Keratinocyte (primary cell): ENCODE measurements around the gene SETX. TPM values are rescaled to one million over a fixed set of nuclear protein-coding genes. Genes with fewer than 3 reads are reported as not detected.

Experiments used
- DNase-seq: peaks from one replicate; pipeline ENCODE4 v3.0.0-alpha.2; 2011; ENCODE audit warnings: low read depth, missing footprints, low spot score
- FAIRE-seq: peaks from 2 replicates; lab custom pipeline; 2011; peaks lifted over from hg19 to GRCh38; lab: Jason Lieb, UNC
- H2AFZ ChIP-seq: 2 replicates; pipeline ENCODE4 v1.6.0; 2012; ENCODE audit warnings: low read length, control low read depth, inconsistent platforms; ENCODE audit not compliant: control insufficient read depth
- H3K27ac ChIP-seq: 2 replicates; pipeline ENCODE4 v1.5.1; 2011; ENCODE audit warnings: low read length; ENCODE audit not compliant: control insufficient read depth, insufficient read depth
- H3K27me3 ChIP-seq: 3 replicates; pipeline ENCODE4 v1.6.0; 2011; ENCODE audit warnings: low read length; ENCODE audit not compliant: control insufficient read depth, insufficient read depth; ENCODE audit errors: extremely low read depth
- H3K36me3 ChIP-seq, 2 experiments: 2 replicates in 1 of 2; 3 replicates in 1 of 2; pipeline ENCODE4 v1.5.1; 2011; ENCODE audit warnings: low read length in 2 of 2, mild to moderate bottlenecking in 1 of 2; ENCODE audit not compliant: control insufficient read depth in 2 of 2, insufficient read depth in 2 of 2; ENCODE audit errors: extremely low read depth in 1 of 2
- H3K4me1 ChIP-seq: 3 replicates; pipeline ENCODE4 v1.5.1; 2011; ENCODE audit warnings: low read length; ENCODE audit not compliant: control insufficient read depth, insufficient read depth; ENCODE audit errors: extremely low read depth
- H3K4me2 ChIP-seq: 3 replicates; pipeline ENCODE4 v1.6.0; 2011; ENCODE audit warnings: low read depth, low read length; ENCODE audit not compliant: control insufficient read depth, insufficient read depth; ENCODE audit errors: extremely low read depth
- H3K4me3 ChIP-seq, 3 experiments: fragments of 200-600 bp in 1 of 3; sonication (generic) in 1 of 3; 2 replicates in 2 of 3; 3 replicates in 1 of 3; pipeline ENCODE4 v1.5.1; 2011 to 2016; ENCODE audit warnings: low read length in 3 of 3, mild to moderate bottlenecking in 3 of 3, control low read depth in 2 of 3, inconsistent platforms in 1 of 3, low read depth in 1 of 3, mixed read lengths in 1 of 3, mixed run types in 1 of 3, moderate library complexity in 1 of 3; ENCODE audit not compliant: control insufficient read depth in 2 of 3, insufficient read depth in 2 of 3; ENCODE audit errors: extremely low read depth in 1 of 3
- H3K79me2 ChIP-seq: 2 replicates; pipeline ENCODE4 v1.6.0; 2012; ENCODE audit warnings: low read length; ENCODE audit not compliant: control insufficient read depth, insufficient read depth
- H3K9ac ChIP-seq: 3 replicates; pipeline ENCODE4 v1.6.0; 2011; ENCODE audit warnings: low read length; ENCODE audit not compliant: control insufficient read depth, insufficient read depth; ENCODE audit errors: extremely low read depth
- H3K9me1 ChIP-seq: 3 replicates; pipeline ENCODE4 v1.6.0; 2011; ENCODE audit warnings: low read length; ENCODE audit not compliant: control insufficient read depth, insufficient read depth; ENCODE audit errors: extremely low read depth
- H3K9me3 ChIP-seq: 2 replicates; pipeline ENCODE4 v1.5.1; 2012; ENCODE audit warnings: low read depth, low read length; ENCODE audit not compliant: control insufficient read depth
- H4K20me1 ChIP-seq: 3 replicates; pipeline ENCODE4 v1.6.0; 2011; ENCODE audit warnings: low read length; ENCODE audit not compliant: control insufficient read depth, insufficient read depth; ENCODE audit errors: extremely low read depth
- EZH2 ChIP-seq: IDR thresholded peaks from one replicate; pipeline ENCODE4 v1.6.1; 2012; ENCODE audit warnings: inconsistent platforms, mild to moderate bottlenecking, low read length, moderate library complexity
- dilution Hi-C: fragments of 300-500 bp; cut with MboI; formaldehyde crosslinking; loops from one replicate; pipeline ENCODE4 v1.7.0; 2020; ENCODE audit warnings: low sequenced_read_pairs; ENCODE audit not compliant: extremely low pct_ligation_motif_present
- polyA plus RNA-seq, 5 experiments: library from polyadenylated mRNA; depleted of rRNA in 3 of 5; stranded (reverse) in 3 of 5; stranded (forward) in 1 of 5; unstranded in 1 of 5; fragments of >200 nt; gene quantifications; 1 replicate in 1 of 5; 2 replicates in 3 of 5; 3 replicates in 1 of 5; pipeline versions ENCODE4 v1.2.1 to v1.2.3, GENCODE V29; 2011 to 2012; ENCODE audit warnings: missing spikeins in 2 of 5, low read depth in 1 of 5, low replicate concordance in 1 of 5
- TF ChIP-seq, protein P1 (sequence below), 3 experiments: IDR thresholded peaks in 1 of 3; conservative IDR thresholded peaks in 1 of 3; optimal IDR thresholded peaks in 1 of 3; 2 replicates in 2 of 3; 3 replicates in 1 of 3; pipeline versions ENCODE3 to v1.5.1; 2011; ENCODE audit warnings: low read length in 3 of 3, mild to moderate bottlenecking in 3 of 3, moderate library complexity in 2 of 3, control low read depth in 1 of 3, inconsistent platforms in 1 of 3; ENCODE audit not compliant: insufficient read depth in 2 of 3; ENCODE audit errors: extremely low read depth in 1 of 3

Gene SETX
- polyA plus RNA-seq, 1 donor (not counting 4 experiments of a cell fraction or from before 2014, with no cell fraction given) = 23.8 TPM

GRCh38 chr9:132356324-132356924 lies 1.6 kb upstream of the SETX start:
- Histone ChIP-seq H3K9ac (no peak overlapping the region), H3K4me1 (peaks cover 25% of the 10 kb centered on the region), H2AFZ (no peak overlapping the region), H3K27ac (no peak overlapping the region), H3K9me3 (no peaks in the 10 kb centered on the region), H3K4me3 (no peak overlapping the region), H3K36me3 (peaks cover under 1 to 17% of the 10 kb centered on the region in 2 experiments), H4K20me1 (no peaks in the 10 kb centered on the region), H3K9me1 (no peaks in the 10 kb centered on the region), H3K27me3 (no peaks in the 10 kb centered on the region), H3K4me2 (no peak overlapping the region), H3K79me2 (peaks cover 31% of the 10 kb centered on the region)
- TF ChIP-seq, protein P1, sequence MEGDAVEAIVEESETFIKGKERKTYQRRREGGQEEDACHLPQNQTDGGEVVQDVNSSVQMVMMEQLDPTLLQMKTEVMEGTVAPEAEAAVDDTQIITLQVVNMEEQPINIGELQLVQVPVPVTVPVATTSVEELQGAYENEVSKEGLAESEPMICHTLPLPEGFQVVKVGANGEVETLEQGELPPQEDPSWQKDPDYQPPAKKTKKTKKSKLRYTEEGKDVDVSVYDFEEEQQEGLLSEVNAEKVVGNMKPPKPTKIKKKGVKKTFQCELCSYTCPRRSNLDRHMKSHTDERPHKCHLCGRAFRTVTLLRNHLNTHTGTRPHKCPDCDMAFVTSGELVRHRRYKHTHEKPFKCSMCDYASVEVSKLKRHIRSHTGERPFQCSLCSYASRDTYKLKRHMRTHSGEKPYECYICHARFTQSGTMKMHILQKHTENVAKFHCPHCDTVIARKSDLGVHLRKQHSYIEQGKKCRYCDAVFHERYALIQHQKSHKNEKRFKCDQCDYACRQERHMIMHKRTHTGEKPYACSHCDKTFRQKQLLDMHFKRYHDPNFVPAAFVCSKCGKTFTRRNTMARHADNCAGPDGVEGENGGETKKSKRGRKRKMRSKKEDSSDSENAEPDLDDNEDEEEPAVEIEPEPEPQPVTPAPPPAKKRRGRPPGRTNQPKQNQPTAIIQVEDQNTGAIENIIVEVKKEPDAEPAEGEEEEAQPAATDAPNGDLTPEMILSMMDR (optimal IDR thresholded peaks at IDR 0.05 in 1 of 3, IDR thresholded peaks at IDR 0.05 in 1 of 3, conservative IDR thresholded peaks at IDR 0.05 in 1 of 3; ENCODE audit: extremely low read depth in 1 of 3, insufficient read depth in 2 of 3, low read length in 3 of 3) = no peak
- no peak for TF ChIP-seq EZH2
- dilution Hi-C loops = no loop called here
- DNase-seq (no peak), FAIRE-seq (no peak)

DNA sequence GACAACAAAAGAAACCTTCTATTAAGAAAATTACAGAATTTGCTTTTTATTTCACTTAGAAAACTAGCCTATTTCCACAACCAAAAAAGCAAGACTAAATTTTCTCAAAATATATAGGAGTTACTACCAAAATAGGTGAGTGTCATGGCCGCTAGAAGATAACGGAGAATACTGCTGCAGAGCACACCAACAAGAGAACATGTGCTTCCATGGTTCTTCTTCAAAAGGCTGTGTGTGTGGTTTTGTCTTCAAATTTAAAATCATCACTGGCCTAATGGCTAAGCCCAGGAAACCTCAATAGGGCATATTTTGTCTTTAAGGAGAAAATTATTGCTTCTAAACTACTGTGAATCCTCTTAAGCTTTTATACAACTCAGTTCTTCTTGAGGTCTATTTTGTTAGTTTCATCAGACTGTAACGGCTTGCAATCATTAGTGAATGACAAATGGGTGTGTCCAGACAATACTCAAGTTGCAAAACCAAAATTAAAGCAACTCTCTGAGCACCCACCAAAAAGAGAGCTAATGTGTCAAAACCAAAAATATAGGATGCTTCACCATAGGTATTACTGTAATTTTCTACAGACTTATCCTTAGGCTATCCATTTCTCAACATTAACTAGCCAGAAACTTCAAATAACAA lies 3.3 kb downstream of the SETX start:
- peak overlapping the region; percentile 18 for H3K9ac ChIP-seq
- H3K4me3 ChIP-seq = no peak overlapping the region
- H3K4me1 ChIP-seq = peaks cover 22% of the 10 kb centered on the region
- H3K4me2 ChIP-seq = peak overlapping the region; percentile 54
- peak overlapping the region; percentile 53 for H3K27ac ChIP-seq
- dilution Hi-C loops = no loop called here
- H3K36me3 ChIP-seq = peaks cover 14 to 36% of the 10 kb centered on the region in 2 experiments
- peaks cover 47% of the 10 kb centered on the region for H3K79me2 ChIP-seq
- H2AFZ ChIP-seq = no peak overlapping the region
- H3K9me1 ChIP-seq = no peaks in the 10 kb centered on the region
- H3K27me3 ChIP-seq = no peaks in the 10 kb centered on the region
- H4K20me1 ChIP-seq = no peaks in the 10 kb centered on the region
- FAIRE-seq (no peak), DNase-seq (no peak)
- no peak for TF ChIP-seq EZH2
- TF ChIP-seq, protein P1 (optimal IDR thresholded peaks at IDR 0.05 in 1 of 3, IDR thresholded peaks at IDR 0.05 in 1 of 3, conservative IDR thresholded peaks at IDR 0.05 in 1 of 3; ENCODE audit: extremely low read depth in 1 of 3, insufficient read depth in 2 of 3, low read length in 3 of 3) = no peak
- no peaks in the 10 kb centered on the region for H3K9me3 ChIP-seq
